Kidney (tissue), 14 donors: ENCODE measurements around the gene TMEM80. TPM values are rescaled to one million over a fixed set of nuclear protein-coding genes. Genes with fewer than 3 reads are reported as not detected.
A peak's percentile ranks its signal among the peaks of the same experiment; 100 is the strongest.

Source experiments
- DNase-seq, 5 donors: peaks; one replicate each; pipeline ENCODE4 v3.0.0-alpha.2; 2013 to 2020
- FAIRE-seq: peaks from 2 replicates; lab custom pipeline; 2012; peaks lifted over from hg19 to GRCh38; lab: Jason Lieb, UNC
- H3K27ac ChIP-seq, 2 donors: one replicate each; pipeline ENCODE4 v1.7.0; 2013; ENCODE audit warnings: low read depth in 2 of 2, low read length in 2 of 2, inconsistent platforms in 1 of 2
- H3K27me3 ChIP-seq: one replicate; pipeline ENCODE4 v1.7.1; 2013; ENCODE audit warnings: low read length, inconsistent platforms; ENCODE audit not compliant: control insufficient read depth, insufficient read depth
- H3K36me3 ChIP-seq, 3 donors: one replicate each; pipeline versions ENCODE4 v1.7.0 to v1.7.1; 2013; ENCODE audit warnings: low read length in 3 of 3, control low read depth in 1 of 3, inconsistent platforms in 1 of 3; ENCODE audit not compliant: insufficient read depth in 3 of 3, control insufficient read depth in 2 of 3
- H3K4me1 ChIP-seq, 3 donors: one replicate each; pipeline versions ENCODE4 v1.7.0 to v1.7.1; 2013; ENCODE audit warnings: low read length in 3 of 3, inconsistent platforms in 1 of 3, low read depth in 1 of 3; ENCODE audit not compliant: control insufficient read depth in 2 of 3, insufficient read depth in 2 of 3
- H3K4me3 ChIP-seq, 3 donors: one replicate each; pipeline versions ENCODE4 v1.7.0 to v1.8.1; 2013; ENCODE audit warnings: low read length in 3 of 3, control low read depth in 1 of 3, inconsistent platforms in 1 of 3
- H3K9ac ChIP-seq, 3 donors: one replicate each; pipeline versions ENCODE4 v1.7.0 to v1.7.1; 2013; ENCODE audit warnings: low read length in 3 of 3, control low read depth in 1 of 3, inconsistent platforms in 1 of 3
- H3K9me3 ChIP-seq, 3 donors: one replicate each; pipeline versions ENCODE4 v1.7.0 to v1.7.1; 2013; ENCODE audit warnings: low read length in 3 of 3, control low read depth in 1 of 3, inconsistent platforms in 1 of 3; ENCODE audit not compliant: control insufficient read depth in 2 of 3, insufficient read depth in 1 of 3
- CTCF ChIP-seq: IDR thresholded peaks from 3 replicates; pipeline ENCODE4 v1.5.1; 2012; ENCODE audit warnings: mild to moderate bottlenecking, moderate library complexity, borderline replicate concordance; ENCODE audit not compliant: insufficient read depth; ENCODE audit errors: extremely low read depth
- intact Hi-C: fragments of 100-400 bp; cut with DNase I; formaldehyde crosslinking; loops from one replicate; pipeline ENCODE4 v1.11.1; 2022
- polyA plus RNA-seq: library from polyadenylated mRNA; stranded (reverse); fragments of 350-450 nt; fragmentation: Illumina TruSeq; extraction: RNeasy Lipid Tissue Mini Kit (QIAGEN cat#74804); gene quantifications from one replicate; pipeline ENCODE4 v1.2.3, GENCODE V29; 2014; ENCODE audit warnings: low read depth, low replicate concordance; ENCODE audit not compliant: insufficient read depth
- total RNA-seq: library from RNA; stranded (reverse); fragmentation: NEBNext Ultra II Directional; extraction: Animal tissue kit (Norgen Biotek cat#: 25700); gene quantifications from one replicate; pipeline ENCODE4 v1.2.1, GENCODE V29; 2021
- donor health status: control.
- donor health status: control.
- donor health status: control.
- donor health status: control.
- donor health status: control.
- donor health status: DM: yes; HTN: yes; CAD: no.
- donor health status: Normal renal cell carcinoma (clear cell type).

Gene TMEM80
- total and polyA plus RNA-seq, 2 donors from 2014 or later = 36.2 to 38.6 TPM

GRCh38 chr11:696955-697491, 1.4 kb downstream of the TMEM80 start:
- Histone ChIP-seq H3K4me1 (peaks cover 0 to 17% (median 6%) of the 10 kb centered on the region in 3 donors), H3K9me3 (no peaks in the 10 kb centered on the region), H3K4me3 (no peak overlapping the region), H3K27me3 (no peaks in the 10 kb centered on the region), H3K9ac (peak overlapping the region in 1 of 3 donors; percentile 57), H3K27ac (peak overlapping the region; percentile 8 to 100), H3K36me3 (peaks cover 0 to 2% (median 0%) of the 10 kb centered on the region in 3 donors)
- intact Hi-C loops = no loop called here
- FAIRE-seq (no peak), DNase-seq (peak in 1 of 5 donors; percentile 65)
- TF ChIP-seq CTCF = no peak

- FAIRE-seq (no peak), DNase-seq (no peak)
- Histone ChIP-seq H3K9me3 (no peaks in the 10 kb centered on the region), H3K27me3 (no peaks in the 10 kb centered on the region), H3K36me3 (peaks cover 0 to 2% (median 0%) of the 10 kb centered on the region in 3 donors), H3K4me1 (peaks cover 0 to 21% (median 12%) of the 10 kb centered on the region in 3 donors), H3K9ac (peak overlapping the region in 1 of 3 donors; percentile 57), H3K4me3 (no peak overlapping the region), H3K27ac (peak overlapping the region; percentile 25 to 79)
- intact Hi-C loops = no loop called here
- no peak for TF ChIP-seq CTCF
Measured at GRCh38 chr11:697811-698311, 2.2 kb downstream of the TMEM80 start.

- Histone ChIP-seq H3K4me3 (no peak overlapping the region), H3K9ac (no peak overlapping the region), H3K36me3 (peaks cover 0 to 2% (median 0%) of the 10 kb centered on the region in 3 donors), H3K27me3 (no peaks in the 10 kb centered on the region), H3K27ac (no peak overlapping the region), H3K4me1 (peaks cover 0 to 22% (median 12%) of the 10 kb centered on the region in 3 donors), H3K9me3 (no peaks in the 10 kb centered on the region)
- no peak for DNase-seq
- no peak for FAIRE-seq
- intact Hi-C loops = no loop called here
- no peak for TF ChIP-seq CTCF
Measured at GRCh38 chr11:698493-699115, 3.0 kb downstream of the TMEM80 start.
